GM23338 (cell line): ENCODE results near the gene UBL3. TPM values are rescaled to one million over a fixed set of nuclear protein-coding genes. Genes with fewer than 3 reads are reported as not detected.

ENCODE experiments used
- ATAC-seq: fragments of 200-7000 bp; cut with Tn5 transposase; 3 replicates; pipeline ENCODE4 v1.9.1; 2020
- DNase-seq: peaks from one replicate; pipeline ENCODE4 v3.0.0-alpha.2; 2015; ENCODE audit warnings: low spot score
- H2AFZ ChIP-seq: fragments of 200-600 bp; sonication (generic); 2 replicates; pipeline ENCODE4 v1.8.0; 2016; ENCODE audit warnings: antibody characterized with exemption, mild to moderate bottlenecking, moderate library complexity
- H3F3A ChIP-seq: fragments of 200-600 bp; sonication (generic); replicated peaks from 2 replicates; pipeline ENCODE4 v1.8.0; 2017; ENCODE audit warnings: antibody characterized with exemption, mixed run types, low read depth
- H3K27ac ChIP-seq: fragments of 200-600 bp; sonication (generic); 2 replicates; pipeline ENCODE4 v1.6.1; 2016; ENCODE audit warnings: low read depth
- H3K27me3 ChIP-seq: fragments of 200-600 bp; sonication (generic); 2 replicates; pipeline ENCODE4 v1.8.0; 2016; ENCODE audit warnings: mild to moderate bottlenecking, mixed run types, moderate library complexity; ENCODE audit not compliant: insufficient read depth
- H3K36me3 ChIP-seq: fragments of 200-600 bp; sonication (generic); 2 replicates; pipeline ENCODE4 v1.8.0; 2016; ENCODE audit warnings: mild to moderate bottlenecking; ENCODE audit not compliant: insufficient read depth
- H3K4me1 ChIP-seq: fragments of 200-600 bp; sonication (generic); 2 replicates; pipeline ENCODE4 v1.8.0; 2016; ENCODE audit warnings: mild to moderate bottlenecking, moderate library complexity; ENCODE audit not compliant: insufficient read depth
- H3K4me2 ChIP-seq: fragments of 200-600 bp; sonication (generic); 2 replicates; pipeline ENCODE4 v1.7.1; 2017; ENCODE audit warnings: mixed run types
- H3K4me3 ChIP-seq: fragments of 200-600 bp; sonication (generic); 2 replicates; pipeline ENCODE4 v1.6.1; 2016; ENCODE audit warnings: mixed run types
- H3K79me2 ChIP-seq: fragments of 200-600 bp; sonication (generic); replicated peaks from 2 replicates; pipeline ENCODE4 v1.8.0; 2017; ENCODE audit warnings: mild to moderate bottlenecking; ENCODE audit not compliant: insufficient read depth
- H3K9me2 ChIP-seq: fragments of 200-600 bp; sonication (generic); 2 replicates; pipeline ENCODE4 v1.8.0; 2017; ENCODE audit not compliant: insufficient read depth
- H4K20me1 ChIP-seq: fragments of 200-600 bp; sonication (generic); replicated peaks from 2 replicates; pipeline ENCODE4 v1.8.0; 2017; ENCODE audit warnings: mild to moderate bottlenecking; ENCODE audit not compliant: insufficient read depth
- H3K27ac Mint-ChIP-seq: 2 replicates; pipeline ENCODE4 v1.8.0; 2020; ENCODE audit warnings: inconsistent platforms, mild to moderate bottlenecking, moderate library complexity, mixed read lengths
- H3K27me3 Mint-ChIP-seq: 3 replicates; pipeline ENCODE4 v1.8.0; 2022; ENCODE audit warnings: low read depth, mild to moderate bottlenecking, moderate library complexity, mixed read lengths, inconsistent platforms; ENCODE audit not compliant: insufficient read depth, poor library complexity
- H3K36me3 Mint-ChIP-seq: 3 replicates; pipeline ENCODE4 v1.8.0; 2021; ENCODE audit warnings: low read depth, mild to moderate bottlenecking, inconsistent platforms, moderate library complexity, mixed read lengths
- H3K4me1 Mint-ChIP-seq: 3 replicates; pipeline ENCODE4 v1.8.0; 2020; ENCODE audit warnings: mild to moderate bottlenecking, inconsistent platforms, mixed read lengths
- H3K4me3 Mint-ChIP-seq: 3 replicates; pipeline ENCODE4 v1.8.0; 2021; ENCODE audit warnings: moderate library complexity, mild to moderate bottlenecking, inconsistent platforms, mixed read lengths
- H3K9me3 Mint-ChIP-seq: 3 replicates; pipeline ENCODE4 v1.8.0; 2020; ENCODE audit warnings: moderate library complexity, mild to moderate bottlenecking, inconsistent platforms, mixed read lengths
- CREB1 ChIP-seq: fragments of 250-450 bp; sonication (Bioruptor Pico); IDR thresholded peaks from 2 replicates; pipeline ENCODE4 v1.5.0; 2020; ENCODE audit warnings: low read depth, mild to moderate bottlenecking, moderate library complexity
- CTCF ChIP-seq, 2 experiments: fragments of 200-600 bp in 1 of 2; sonication (generic) in 1 of 2; conservative IDR thresholded peaks; 2 replicates each; pipeline versions ENCODE4 v1.5.1 to v1.6.1; 2016 to 2017; ENCODE audit warnings: antibody characterized with exemption in 2 of 2, low read depth in 2 of 2, mild to moderate bottlenecking in 2 of 2, moderate library complexity in 1 of 2
- ETS1 ChIP-seq: IDR thresholded peaks from 2 replicates; pipeline ENCODE4 v1.6.1; 2016; ENCODE audit warnings: antibody characterized with exemption
- EZH2 ChIP-seq: fragments of 200-600 bp; sonication (generic); IDR thresholded peaks from one replicate; pipeline ENCODE4 v1.8.0; 2017; ENCODE audit warnings: antibody characterized with exemption, mild to moderate bottlenecking, low read depth; ENCODE audit not compliant: unreplicated experiment
- EZH2phosphoT487 ChIP-seq: fragments of 200-600 bp; sonication (generic); IDR thresholded peaks from one replicate; pipeline ENCODE4 v1.8.1; 2018; ENCODE audit warnings: antibody characterized with exemption; ENCODE audit not compliant: unreplicated experiment
- JUNB ChIP-seq: IDR thresholded peaks from one replicate; pipeline ENCODE4 v1.6.1; 2016; ENCODE audit warnings: antibody characterized with exemption; ENCODE audit not compliant: unreplicated experiment
- NANOG ChIP-seq: IDR thresholded peaks from 2 replicates; pipeline ENCODE4 v1.6.1; 2016; ENCODE audit warnings: antibody characterized with exemption, borderline replicate concordance
- POLR2AphosphoS5 ChIP-seq: IDR thresholded peaks from 2 replicates; pipeline ENCODE4 v1.6.1; 2016; ENCODE audit warnings: antibody characterized with exemption, low read depth
- REST ChIP-seq: IDR thresholded peaks from one replicate; pipeline ENCODE4 v1.6.1; 2018; ENCODE audit warnings: antibody characterized with exemption; ENCODE audit not compliant: unreplicated experiment
- STAT1 ChIP-seq: IDR thresholded peaks from one replicate; pipeline ENCODE4 v1.6.1; 2016; ENCODE audit warnings: antibody characterized with exemption; ENCODE audit not compliant: unreplicated experiment
- ZNF114 ChIP-seq: fragments of 250-450 bp; sonication (Bioruptor Pico); IDR thresholded peaks from 2 replicates; pipeline ENCODE4 v1.5.0; 2020; ENCODE audit warnings: mild to moderate bottlenecking, moderate library complexity
- ZNF331 ChIP-seq: fragments of 250-450 bp; sonication (Bioruptor Pico); IDR thresholded peaks from 2 replicates; pipeline ENCODE4 v1.5.0; 2020; ENCODE audit warnings: low read depth, mild to moderate bottlenecking, moderate library complexity
- ZNF462 ChIP-seq: fragments of 250-450 bp; sonication (Bioruptor Pico); IDR thresholded peaks from 2 replicates; pipeline ENCODE4 v1.5.0; 2020; ENCODE audit warnings: mild to moderate bottlenecking, moderate library complexity
- polyA plus RNA-seq: library from polyadenylated mRNA; unstranded; fragments of >200 nt; fragmentation: Nextera tagmentation; extraction: Ambion mirVana; gene quantifications from 2 replicates; pipeline ENCODE4 v1.2.1, GENCODE V29; 2016
- total RNA-seq: library from RNA; depleted of rRNA; stranded (reverse); fragments of >200 nt; shearing (Covaris generic); gene quantifications from 2 replicates; pipeline ENCODE4 v1.2.3, GENCODE V29; 2014

The UBL3 gene
- total and polyA plus RNA-seq, 2 experiments from 2014 or later, result 9.7 to 21.1 TPM

GRCh38 chr13:29885989-29886388 lies 35.6 kb upstream of the UBL3 start:
- Histone ChIP-seq H2AFZ (no peak overlapping the region), H3K4me3 (no peak overlapping the region), H3K4me2 (no peak overlapping the region), H3F3A (no peaks in the 10 kb centered on the region), H3K79me2 (no peaks in the 10 kb centered on the region), H3K9me2 (no peaks in the 10 kb centered on the region), H3K27ac (no peak overlapping the region), H3K4me1 (peaks cover 29% of the 10 kb centered on the region; the same call in 1 of the 2 replicates), H4K20me1 (no peaks in the 10 kb centered on the region), H3K27me3 (no peaks in the 10 kb centered on the region), H3K36me3 (no peaks in the 10 kb centered on the region)
- Mint-ChIP-seq H3K4me1 (peaks cover 43% of the 10 kb centered on the region), H3K36me3 (no peaks in the 10 kb centered on the region), H3K27me3 (peaks cover 6% of the 10 kb centered on the region), H3K9me3 (no peaks in the 10 kb centered on the region), H3K27ac (no peak overlapping the region), H3K4me3 (no peak overlapping the region)
- DNase-seq (no peak), ATAC-seq (no peak)
- TF ChIP-seq REST, result no peak
- no peak for TF ChIP-seq NANOG
- TF ChIP-seq ZNF114 (CRISPR knock-in tag), result no peak
- TF ChIP-seq EZH2phosphoT487, result no peak
- no peak for TF ChIP-seq CTCF (conservative IDR thresholded peaks at IDR 0.05; ENCODE audit: low read depth in 2 of 2)
- no peak for TF ChIP-seq ZNF331
- no peak for TF ChIP-seq POLR2AphosphoS5
- TF ChIP-seq ZNF462 (CRISPR knock-in tag), result no peak
- no peak for TF ChIP-seq EZH2
- TF ChIP-seq JUNB, result no peak
- no peak for TF ChIP-seq STAT1
- TF ChIP-seq ETS1, result no peak
- no peak for TF ChIP-seq CREB1
